GM18519 (cell line): Measurements from ENCODE around the gene AGBL3.

Source experiments
- ATAC-seq: cut with Tn5 transposase; IDR thresholded peaks from one replicate; pipeline ENCODE4 v1.9.1; 2021; ENCODE audit warnings: mild to moderate bottlenecking, moderate library complexity; ENCODE audit not compliant: unreplicated experiment, low FRiP score

The AGBL3 gene

GRCh38 chr7:135129579-135129978, 143.3 kb downstream of the AGBL3 start:
- ATAC-seq = no peak

- ATAC-seq = no peak
These were observed 157.8 kb downstream of the AGBL3 start for GRCh38 chr7:135143885-135144668.

GRCh38 chr7:135147341-135147898, 161.1 kb downstream of the AGBL3 start:
- ATAC-seq = no peak

GRCh38 chr7:135147899-135148721, 161.8 kb downstream of the AGBL3 start, which contains the start of gene TMEM140:
Gene TMEM140, plus strand, starts transcription at chr7:135148072. Its CDS starts 16,370 bp downstream, at chr7:135164442.
- ATAC-seq = peak; percentile 84

GRCh38 chr7:135150072-135150782, 163.9 kb downstream of the AGBL3 start:
- no peak for ATAC-seq

GRCh38 chr7:135151132-135151531, 164.8 kb downstream of the AGBL3 start:
- ATAC-seq = no peak

GRCh38 chr7:135151533-135151932, 165.2 kb downstream of the AGBL3 start:
- ATAC-seq = no peak

GRCh38 chr7:135152442-135152841, 166.1 kb downstream of the AGBL3 start:
- no peak for ATAC-seq

- ATAC-seq = no peak
These were observed 168.4 kb downstream of the AGBL3 start for GRCh38 chr7:135154734-135155133.

GRCh38 chr7:135156290-135156689, 170.0 kb downstream of the AGBL3 start:
- ATAC-seq = no peak

GRCh38 chr7:135158141-135158655, 171.9 kb downstream of the AGBL3 start:
- no peak for ATAC-seq

- ATAC-seq = no peak
These were observed 172.6 kb downstream of the AGBL3 start for GRCh38 chr7:135158874-135159273.

- ATAC-seq = no peak
These were observed 173.2 kb downstream of the AGBL3 start for GRCh38 chr7:135159359-135160085.

GRCh38 chr7:135160098-135160857, 174.0 kb downstream of the AGBL3 start:
- ATAC-seq = no peak

GRCh38 chr7:135160858-135161653, 174.7 kb downstream of the AGBL3 start:
- no peak for ATAC-seq

GRCh38 chr7:135161669-135162068, 175.4 kb downstream of the AGBL3 start:
- ATAC-seq = no peak

GRCh38 chr7:135162382-135163001, 176.2 kb downstream of the AGBL3 start:
- no peak for ATAC-seq
